GM21423 (cell line): Measurements from ENCODE around the gene BMP4.

ENCODE experiments used
- ATAC-seq: cut with Tn5 transposase; IDR thresholded peaks from one replicate; pipeline ENCODE4 v1.9.1; 2021; ENCODE audit warnings: mild to moderate bottlenecking, moderate library complexity; ENCODE audit not compliant: unreplicated experiment

The BMP4 gene

DNA sequence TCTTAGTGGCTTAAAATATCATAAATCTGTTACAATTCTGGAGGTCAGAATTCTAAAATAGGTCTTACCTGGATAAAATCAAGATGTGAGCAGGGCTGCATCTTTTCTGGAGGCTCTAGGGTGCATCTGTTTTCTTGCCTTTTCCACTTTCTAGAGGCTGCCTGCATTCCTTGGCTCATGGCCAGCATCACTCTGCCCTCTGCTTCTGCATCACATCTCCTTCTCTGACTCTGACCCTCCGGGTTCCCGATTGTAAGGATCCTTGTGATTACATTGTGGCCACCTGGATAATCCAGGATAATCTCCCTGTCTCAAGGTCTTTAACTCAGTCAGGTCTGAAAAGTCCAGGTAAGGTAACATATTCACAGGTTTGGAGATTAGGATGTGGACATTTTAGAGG is 11.0 kb upstream of the BMP4 start:
- ATAC-seq, result no peak

DNA sequence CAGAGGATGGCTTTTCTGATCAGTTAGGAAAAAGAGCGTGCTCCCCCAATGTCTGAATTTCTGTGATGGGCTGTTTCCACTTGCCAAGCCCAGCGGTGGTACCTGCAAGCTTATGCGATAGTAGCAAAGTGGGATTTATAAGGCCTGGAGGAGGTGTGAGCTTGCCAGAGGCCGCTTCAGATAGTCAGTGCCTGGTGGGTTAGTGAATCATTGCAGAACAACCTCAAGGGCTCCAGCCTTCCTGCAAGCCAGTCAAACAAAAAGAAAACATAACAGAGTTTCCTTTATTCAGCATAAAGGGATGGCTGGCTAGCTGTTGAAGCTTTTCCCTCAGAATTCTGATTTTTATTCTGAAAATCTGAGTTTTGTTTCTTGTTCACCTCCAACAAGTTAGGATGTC is 7.6 kb upstream of the BMP4 start:
- no peak for ATAC-seq

DNA sequence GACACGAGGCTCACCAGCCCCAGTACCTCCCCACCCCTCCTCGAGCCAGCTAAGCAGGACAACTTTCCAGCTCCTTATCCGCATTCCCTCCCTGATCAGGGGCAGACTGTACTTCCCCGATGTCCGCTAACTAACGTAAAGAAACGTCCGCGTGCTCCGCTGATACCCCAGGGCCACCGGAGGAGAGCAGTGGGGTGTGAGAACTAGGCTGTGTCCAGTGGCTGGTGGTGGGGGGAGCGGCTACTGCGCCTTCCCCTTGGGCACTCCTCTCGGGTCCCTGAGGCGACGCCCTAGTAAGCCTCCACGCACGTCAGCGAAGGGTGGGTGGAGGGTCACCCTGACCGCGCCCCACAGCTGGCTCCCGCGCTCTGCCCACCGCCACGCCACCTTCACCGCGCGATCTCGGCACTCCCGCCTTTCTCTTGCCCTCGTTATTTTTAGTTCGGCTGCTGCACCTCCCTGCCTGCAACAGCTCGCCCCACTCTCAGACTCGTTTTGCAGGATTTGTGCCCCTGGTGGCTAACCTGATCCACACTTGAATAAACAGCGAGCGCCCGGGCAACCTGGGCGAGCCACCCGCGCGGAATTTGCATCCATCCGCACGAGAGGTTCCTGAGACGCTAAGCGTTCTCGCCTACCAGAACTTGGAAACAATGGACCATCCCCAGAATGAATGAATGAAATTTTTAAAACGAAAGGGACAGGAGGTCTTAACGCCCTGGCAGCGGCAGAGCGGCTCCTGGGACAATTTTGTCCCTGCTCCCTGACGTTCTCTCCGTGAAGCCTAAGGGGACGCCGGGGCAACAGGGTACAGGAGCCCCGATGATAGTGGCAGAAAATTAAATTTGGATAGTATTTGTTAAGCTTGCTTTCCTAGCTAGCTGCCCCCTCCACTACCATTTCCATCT is 6.9 kb upstream of the BMP4 start:
- no peak for ATAC-seq

DNA sequence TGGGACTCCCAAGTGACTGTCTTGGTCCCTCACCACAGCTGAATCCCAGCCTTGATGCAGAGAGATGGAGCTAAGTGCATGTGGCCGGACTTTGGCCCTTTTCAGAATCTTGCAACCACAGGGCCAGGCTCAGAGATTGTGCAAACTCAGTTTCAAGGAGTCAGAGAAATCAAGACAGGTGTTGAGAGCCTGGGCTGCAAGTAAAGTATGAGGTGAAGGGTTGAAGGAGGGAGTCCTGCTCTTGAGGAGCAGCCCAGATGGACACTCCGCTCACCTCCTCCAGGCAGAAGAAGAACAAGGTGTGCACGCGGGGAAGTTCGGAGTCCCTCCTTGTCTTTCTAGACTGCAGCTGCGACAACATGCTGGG is 6.3 kb upstream of the BMP4 start:
- ATAC-seq, result no peak

DNA sequence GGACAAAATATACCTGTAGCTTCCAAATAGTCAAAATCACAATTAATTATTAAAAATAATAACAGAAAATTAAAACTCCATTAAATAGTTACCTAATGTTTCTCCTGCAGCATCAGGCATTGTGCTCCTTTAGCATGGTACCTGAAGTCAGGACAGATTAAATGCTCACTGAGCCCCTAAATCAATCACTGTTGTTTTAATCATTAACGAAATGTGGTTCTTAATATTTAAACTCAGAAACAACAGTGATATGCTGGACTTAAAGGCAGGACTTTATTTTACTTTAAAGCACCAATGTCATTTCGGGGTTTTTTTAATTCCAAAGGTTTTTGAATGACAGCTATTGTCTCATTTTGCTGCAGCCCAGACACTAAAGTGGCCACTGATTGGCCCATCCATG is 2.0 kb upstream of the BMP4 start:
- ATAC-seq, result no peak

DNA sequence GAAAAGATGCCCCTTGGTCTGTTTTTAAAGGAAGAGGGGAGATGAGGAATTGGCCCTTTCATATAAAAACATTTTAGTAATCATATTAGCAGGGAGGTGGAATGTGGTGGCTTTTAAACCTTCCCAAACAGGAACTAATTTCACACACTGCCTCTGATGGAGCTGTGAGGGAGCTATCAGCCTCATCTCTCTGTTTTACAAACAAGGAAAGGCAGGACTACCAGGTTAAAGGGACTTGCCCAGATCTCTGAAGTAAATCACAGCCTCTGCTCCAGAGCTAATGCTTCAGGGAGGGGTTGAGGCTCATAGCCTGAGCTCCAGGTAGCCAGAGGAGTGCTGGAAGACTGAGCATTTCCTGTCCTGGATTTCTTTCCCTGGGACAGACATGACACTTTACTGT is 1.1 kb upstream of the BMP4 start:
- no peak for ATAC-seq

DNA sequence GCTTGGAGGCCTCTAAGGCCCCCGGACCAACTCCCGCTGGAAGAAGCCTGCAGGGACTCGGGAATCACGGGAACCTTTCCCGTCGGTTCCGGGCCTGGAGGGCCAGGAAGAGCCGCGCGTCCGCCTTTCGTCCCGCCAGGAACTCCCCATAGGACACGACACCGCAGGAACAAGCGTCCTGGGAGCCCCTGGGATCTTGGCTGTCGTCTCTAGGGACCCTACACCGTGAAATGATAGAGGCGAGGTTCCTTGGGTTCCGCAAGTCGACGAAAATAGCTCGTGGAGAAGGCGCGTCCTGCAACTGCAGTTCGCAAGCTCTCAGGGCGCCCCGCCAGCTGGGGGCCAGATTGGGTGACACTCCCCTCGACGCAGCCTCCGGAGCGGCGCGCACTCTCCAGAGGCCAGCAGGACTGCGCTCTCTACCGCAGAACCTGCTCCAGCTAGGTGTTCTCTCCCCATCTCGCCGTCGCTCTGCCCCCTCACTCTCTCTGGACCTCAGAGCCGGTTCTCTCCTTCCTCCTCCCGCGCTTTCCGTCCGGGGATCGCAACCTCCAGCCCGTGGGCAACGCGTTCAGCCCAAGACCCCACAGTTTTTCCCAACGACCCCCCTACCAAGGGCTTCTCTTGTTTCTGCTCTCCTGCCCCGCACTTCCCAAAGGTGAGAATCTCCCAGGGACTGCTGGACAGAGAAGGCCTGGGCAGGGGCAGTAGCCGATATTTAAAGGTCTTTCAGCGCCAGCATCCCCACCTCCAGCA is 776 bp downstream of the BMP4 start:
- no peak for ATAC-seq

DNA sequence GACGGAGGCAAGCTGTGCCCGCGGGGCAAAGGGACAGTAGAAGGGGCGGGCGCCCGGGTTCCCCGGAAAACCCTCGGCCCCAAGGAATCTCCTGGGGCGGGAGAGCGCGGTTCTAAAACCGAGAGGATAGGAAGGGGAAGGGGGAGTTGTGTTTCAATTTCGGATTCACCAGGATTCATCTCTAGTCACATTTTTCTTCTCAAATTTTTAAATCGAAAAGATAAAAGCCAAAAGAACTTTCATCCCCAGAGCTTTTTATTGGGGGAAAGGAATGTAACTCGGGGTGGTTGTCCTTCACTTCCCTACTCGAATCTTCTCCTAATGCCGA is 1.4 kb downstream of the BMP4 start:
- no peak for ATAC-seq

DNA sequence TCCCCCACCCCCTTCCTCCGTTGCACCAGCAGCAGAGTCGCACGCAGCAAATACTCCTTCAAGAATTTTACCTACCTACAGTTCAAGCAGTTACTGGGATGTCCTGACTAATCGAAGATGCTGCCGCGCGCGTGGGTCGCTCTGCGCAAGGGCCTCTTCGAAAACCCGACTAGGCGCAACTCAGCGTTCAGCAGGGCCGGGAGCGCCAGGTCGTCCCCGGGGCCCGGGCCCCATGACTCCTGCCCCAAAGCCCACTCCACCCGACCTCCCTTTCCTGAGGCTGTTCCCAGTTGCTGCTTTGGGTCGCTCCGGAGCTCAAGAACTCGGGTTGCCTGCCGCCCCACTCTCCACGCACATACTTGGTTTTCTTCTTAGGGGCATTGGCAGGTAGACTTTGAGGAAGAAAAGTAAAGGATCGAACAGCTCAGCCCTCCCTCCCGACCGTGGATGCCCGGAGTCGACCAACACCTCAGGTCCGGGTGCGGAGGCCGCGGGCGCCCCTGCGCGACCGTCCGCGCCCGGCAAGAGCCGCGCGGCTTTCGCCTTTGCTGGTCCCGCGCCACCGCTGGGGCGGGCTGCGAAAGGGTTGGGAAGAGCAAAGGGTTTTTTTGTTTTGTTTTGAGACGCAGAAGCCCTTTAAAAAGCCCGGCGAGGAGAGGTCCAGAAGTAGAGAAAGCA is 1.9 kb downstream of the BMP4 start:
- no peak for ATAC-seq

DNA sequence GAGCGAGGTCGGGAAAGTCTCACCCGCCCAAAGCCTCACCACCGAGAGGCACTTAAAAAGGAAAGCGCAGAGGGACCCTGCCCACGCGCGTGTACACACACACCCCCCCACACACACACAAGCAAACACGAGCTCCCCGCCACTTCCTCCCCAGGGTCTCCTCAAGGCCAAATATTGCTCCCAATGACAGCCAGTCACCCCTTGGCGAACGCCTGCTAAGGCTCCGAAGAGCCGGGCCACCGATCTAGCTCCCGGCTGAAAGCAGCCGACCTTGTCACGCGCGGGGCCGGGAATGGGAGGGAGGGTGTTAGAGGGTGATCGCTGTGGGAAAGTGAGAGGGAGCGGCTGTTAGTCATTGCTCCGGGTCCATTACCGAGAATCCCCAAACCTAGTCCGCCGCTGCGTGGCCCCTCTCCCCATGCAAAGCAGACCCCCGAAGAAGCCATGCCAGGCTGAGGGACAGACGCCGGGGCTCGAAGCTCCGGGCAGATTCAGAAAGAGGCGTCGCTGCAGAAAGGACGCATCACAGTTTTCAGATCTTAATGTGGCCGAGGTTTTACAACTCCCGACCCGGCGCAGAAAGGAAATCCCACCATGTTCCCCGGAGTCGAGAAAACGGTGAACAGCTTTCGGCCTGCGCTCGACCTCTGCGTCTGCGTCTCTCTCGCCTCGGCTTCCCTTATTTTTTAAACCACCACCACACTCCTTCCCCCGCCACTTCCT is 2.6 kb downstream of the BMP4 start:
- no peak for ATAC-seq

DNA sequence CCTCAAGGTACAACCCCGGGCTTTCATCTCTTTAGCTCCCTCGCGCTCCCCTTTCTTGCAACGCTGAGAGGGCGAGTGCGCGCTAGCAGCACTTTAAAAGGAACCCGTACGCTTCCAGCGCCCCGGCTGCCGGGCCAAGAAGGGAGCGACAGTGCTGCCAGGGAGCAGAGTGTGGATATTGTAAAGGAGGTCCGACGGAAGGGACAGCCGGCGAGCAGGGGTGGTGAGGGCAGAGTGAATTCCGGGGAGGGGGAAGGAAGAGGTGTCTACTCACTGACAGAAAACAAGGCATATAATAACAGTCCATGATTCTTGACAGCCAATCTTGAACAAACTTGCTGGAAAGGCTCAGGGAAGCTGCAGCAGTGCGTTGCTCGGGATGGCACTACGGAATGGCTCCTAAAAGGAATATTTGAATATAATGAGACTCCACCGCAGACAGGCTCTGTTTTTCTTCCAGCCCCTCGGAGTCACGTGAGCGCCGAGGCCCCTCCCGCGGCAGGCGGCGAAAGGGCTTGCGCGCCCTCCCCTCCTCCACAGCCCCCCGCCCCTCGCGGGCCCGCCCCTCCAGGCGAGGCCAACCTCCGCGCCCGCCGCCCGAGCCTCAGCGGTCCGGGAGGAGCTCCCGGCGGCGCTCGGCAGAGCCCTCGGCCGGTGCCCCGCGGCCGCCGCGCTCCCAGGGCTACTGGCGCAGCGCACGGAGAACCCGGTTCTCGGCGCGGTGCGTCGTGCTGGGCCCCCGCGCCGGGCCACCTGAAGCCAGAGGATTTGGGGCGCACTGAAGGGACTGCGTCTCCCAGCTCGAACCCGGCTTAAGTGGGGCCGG is 3.4 kb downstream of the BMP4 start:
- ATAC-seq, result no peak

DNA sequence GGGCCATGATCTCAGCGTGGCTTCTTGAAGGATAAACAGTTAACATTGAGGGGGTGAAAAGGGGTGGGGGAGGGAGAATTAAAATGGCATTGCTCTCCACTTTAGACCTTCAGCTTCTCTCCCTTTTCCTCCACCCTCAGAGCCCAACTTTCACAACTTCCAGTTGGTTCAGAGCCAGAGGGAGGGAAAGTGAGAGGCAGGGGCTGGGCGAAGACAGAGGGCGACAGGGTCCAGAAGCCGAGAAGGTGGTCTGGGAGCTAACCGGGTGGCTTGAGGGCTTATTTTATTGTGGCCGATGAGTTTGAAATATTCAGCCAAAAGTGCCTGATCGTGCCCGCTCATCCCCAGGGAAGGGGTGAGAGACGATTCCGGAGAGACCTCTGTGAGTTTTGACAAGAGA is 4.1 kb downstream of the BMP4 start:
- no peak for ATAC-seq

DNA sequence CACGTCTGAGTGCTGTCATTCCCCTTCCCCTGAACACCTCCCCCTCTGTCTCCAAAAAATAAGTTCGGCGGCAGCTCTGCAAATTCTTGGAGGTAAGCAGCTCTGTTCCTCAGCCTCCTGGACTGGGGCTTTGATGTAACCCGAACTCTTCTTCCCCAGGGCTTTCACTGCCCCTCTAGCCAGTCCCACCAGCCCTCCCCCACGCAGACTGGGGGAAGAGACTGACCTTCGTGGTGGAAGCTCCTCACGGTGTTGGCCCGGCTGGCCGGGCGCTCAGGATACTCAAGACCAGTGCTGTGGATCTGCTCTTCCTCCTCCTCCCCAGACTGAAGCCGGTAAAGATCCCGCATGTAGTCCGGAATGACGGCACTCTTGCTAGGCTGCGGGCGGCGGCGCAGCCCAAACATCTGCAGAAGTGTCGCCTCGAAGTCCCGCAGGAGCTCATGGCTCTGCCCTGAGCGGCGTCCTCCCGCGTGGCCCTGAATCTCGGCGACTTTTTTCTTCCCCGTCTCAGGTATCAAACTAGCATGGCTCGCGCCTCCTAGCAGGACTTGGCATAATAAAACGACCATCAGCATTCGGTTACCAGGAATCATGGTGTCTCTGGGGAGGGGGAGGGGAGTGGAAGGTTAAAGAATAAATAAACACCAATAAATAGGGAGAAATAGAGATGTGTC is 4.9 kb downstream of the BMP4 start:
- no peak for ATAC-seq

DNA sequence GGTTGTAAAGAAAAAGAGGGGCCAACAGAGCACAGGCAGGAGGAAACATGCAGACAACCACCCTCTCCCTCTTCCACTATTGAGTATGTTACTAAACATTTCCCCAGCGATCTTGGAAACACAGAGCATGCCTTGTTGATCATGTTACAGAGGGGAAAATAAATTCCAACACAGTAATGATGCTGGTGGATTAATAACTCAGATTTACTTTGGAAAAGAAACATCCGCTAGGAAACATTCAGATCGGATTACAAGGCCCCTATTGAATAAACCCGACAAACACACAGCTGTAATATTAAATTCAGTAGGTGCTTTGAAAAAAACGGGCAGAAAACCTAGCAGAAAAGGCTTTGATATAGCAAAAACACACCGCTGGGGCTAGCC is 5.4 kb downstream of the BMP4 start:
- no peak for ATAC-seq

DNA sequence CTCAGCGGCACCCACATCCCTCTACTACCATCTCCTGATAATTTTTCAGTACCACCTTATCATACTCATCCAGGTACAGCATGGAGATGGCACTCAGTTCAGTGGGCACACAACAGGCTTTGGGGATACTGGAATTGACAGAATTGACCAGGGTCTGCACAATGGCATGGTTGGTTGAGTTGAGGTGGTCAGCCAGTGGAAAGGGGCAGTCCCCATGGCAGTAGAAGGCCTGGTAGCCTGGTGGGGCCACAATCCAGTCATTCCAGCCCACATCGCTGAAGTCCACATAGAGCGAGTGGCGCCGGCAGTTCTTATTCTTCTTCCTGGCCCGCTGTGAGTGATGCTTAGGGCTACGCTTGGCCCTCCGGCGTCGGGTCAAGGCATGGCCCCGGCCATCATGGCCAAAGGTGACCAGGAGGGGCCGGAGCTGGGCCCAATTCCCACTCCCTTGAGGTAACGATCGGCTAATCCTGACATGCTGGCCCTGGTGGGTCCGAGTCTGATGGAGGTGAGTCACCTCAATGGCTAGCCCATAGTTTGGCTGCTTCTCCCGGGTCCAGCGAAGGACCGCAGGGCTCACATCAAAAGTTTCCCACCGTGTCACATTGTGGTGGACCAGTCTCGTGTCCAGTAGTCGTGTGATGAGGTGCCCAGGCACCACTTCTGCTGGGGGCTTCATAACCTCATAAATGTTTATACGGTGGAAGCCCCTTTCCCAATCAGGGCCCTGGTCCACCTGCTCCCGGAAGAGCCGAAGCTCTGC is 6.4 kb downstream of the BMP4 start:
- no peak for ATAC-seq

DNA sequence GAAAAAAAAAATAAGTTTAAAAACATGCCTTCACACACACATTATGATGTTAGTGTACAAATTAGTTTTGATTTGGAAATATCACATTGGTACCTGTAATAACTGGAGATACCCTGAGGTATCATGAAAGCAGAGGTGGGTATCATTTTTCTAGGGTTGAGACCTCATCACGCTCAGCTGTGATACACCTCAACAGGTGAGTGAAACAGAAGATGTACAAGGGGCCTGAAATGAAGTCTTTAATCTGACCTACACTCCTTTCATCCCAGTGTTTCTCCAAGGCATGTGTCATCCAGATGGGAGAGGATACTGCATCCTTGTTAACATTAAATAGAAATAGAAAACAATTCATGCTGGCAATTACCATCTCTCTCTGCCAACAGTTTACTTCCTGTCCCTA is 7.4 kb downstream of the BMP4 start:
- ATAC-seq, result no peak

DNA sequence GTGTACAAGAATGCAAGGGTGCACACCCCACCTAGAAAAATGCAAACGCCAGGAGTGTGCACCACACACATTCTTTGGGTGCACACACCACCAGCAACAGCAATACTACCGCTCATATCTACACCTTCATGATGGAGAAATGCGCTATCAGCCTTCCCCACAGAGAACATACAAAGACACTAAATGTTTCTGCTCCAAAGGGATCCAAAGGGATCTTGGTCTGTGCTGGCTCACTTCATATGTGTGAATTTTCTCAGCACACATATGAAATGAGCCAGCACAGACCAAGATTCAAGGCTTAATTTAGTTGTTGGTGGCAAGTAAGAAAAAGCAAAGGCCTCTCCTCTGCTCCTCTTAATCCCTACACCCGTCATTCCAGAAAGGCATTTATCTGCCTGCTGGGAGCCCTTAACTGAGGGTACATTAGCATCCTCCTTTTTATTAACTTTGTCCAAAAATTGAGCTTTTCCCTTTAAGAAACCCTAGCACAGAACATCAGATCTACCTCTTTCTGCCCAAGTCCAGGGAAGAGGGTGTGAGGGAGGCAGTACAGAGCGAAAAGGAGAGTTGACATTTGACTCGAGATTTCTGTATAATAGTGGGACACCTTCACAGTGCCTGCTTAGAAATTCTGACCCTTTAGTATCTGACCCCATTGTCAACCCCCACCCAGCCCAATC is 8.3 kb downstream of the BMP4 start:
- no peak for ATAC-seq

DNA sequence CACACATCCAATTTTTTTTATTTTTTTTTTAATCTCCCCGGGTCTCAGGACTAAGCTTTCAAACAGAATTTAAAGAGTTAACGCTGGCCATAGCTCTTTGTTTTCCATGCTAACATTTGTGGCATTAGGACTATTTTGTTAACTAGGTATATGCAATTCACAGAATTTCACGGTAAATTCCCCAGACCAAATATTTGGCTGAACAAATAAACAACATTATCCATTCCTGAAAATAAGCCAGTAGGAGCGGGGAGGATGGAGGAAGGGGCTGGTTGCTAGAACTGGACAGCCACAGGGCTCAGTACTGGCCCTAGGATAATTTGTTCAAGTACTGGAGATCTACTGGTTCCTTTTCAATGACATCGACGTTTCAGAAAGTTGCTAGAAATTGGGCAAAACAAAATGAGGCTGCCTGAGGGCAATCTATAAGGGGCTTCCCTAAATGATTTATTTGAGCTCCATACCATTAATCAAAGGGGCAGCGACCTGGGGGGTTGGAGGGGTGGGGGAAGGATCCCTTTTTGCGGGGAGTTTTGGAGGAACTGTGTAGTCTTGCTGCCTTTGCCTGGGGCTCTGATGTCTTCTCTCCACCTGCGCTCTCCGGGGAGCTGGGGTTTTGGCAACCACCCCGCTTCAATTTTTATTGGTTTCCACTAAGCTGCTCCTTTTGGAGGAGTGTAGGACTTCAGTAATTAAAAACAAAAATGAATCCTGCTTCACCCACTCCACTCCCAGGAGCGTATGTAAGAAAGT is 9.0 kb downstream of the BMP4 start:
- ATAC-seq, result no peak
